ENCODE measurements around the gene FHDC1. TPM values are rescaled to one million over a fixed set of nuclear protein-coding genes. Genes with fewer than 3 reads are reported as not detected.

Gene FHDC1
- total RNA-seq, 1 donor from 2014 or later, result 1.5 TPM

GRCh38 chr4:153014460-153014859 is 78.3 kb downstream of the FHDC1 start:
- H3K4me3 ChIP-seq (ENCODE audit: insufficient read depth, low read depth, low read length), result no peak overlapping the region
- Mint-ChIP-seq H3K27ac (ENCODE audit: unreplicated experiment) (no peak overlapping the region), H3K27me3 (ENCODE audit: low read depth, unreplicated experiment) (peaks cover 10% of the 10 kb centered on the region), H3K36me3 (ENCODE audit: low read depth, unreplicated experiment) (no peaks in the 10 kb centered on the region), H3K9me3 (ENCODE audit: unreplicated experiment) (peaks cover 4% of the 10 kb centered on the region), H3K4me1 (ENCODE audit: low read depth, unreplicated experiment) (peaks cover 5% of the 10 kb centered on the region), H3K4me3 (ENCODE audit: unreplicated experiment) (no peak overlapping the region)
- no peaks in the 10 kb centered on the region for H3K36me3 ChIP-seq (ENCODE audit: insufficient read depth, low read length)
- H3K79me2 ChIP-seq (ENCODE audit: insufficient read depth, low read length), result no peaks in the 10 kb centered on the region
- H3K9ac ChIP-seq (ENCODE audit: low read length), result no peak overlapping the region
- no peaks in the 10 kb centered on the region for H4K20me1 ChIP-seq (ENCODE audit: insufficient read depth, low read length)
- no peaks in the 10 kb centered on the region for H3K4me1 ChIP-seq (ENCODE audit: insufficient read depth, low read length)
- H3K27ac ChIP-seq (ENCODE audit: low read depth, low read length), result no peak overlapping the region
- no peak overlapping the region for H3K4me2 ChIP-seq (ENCODE audit: low read length)
- no peak for FAIRE-seq
- H3K9me3 ChIP-seq (ENCODE audit: insufficient read depth, low read depth, low read length), result no peaks in the 10 kb centered on the region
- no peak overlapping the region for H2AFZ ChIP-seq (ENCODE audit: low read depth, low read length)
- DNase-seq (ENCODE audit: low read depth), result no peak
- H3K27me3 ChIP-seq (ENCODE audit: insufficient read depth, low read length), result peaks cover 5% of the 10 kb centered on the region
- no peak for TF ChIP-seq CTCF (IDR thresholded peaks at IDR 0.05; ENCODE audit: insufficient read depth, low read depth, low read length)
- TF ChIP-seq EZH2 (IDR thresholded peaks at IDR 0.05; ENCODE audit: insufficient read depth, low read length), result no peak

GRCh38 chr4:153016592-153016991 is 80.5 kb downstream of the FHDC1 start:
- Histone ChIP-seq H3K4me2 (ENCODE audit: low read length) (no peak overlapping the region), H3K27ac (ENCODE audit: low read depth, low read length) (no peak overlapping the region), H3K4me1 (ENCODE audit: insufficient read depth, low read length) (no peaks in the 10 kb centered on the region), H3K36me3 (ENCODE audit: insufficient read depth, low read length) (no peaks in the 10 kb centered on the region), H3K27me3 (ENCODE audit: insufficient read depth, low read length) (peaks cover 5% of the 10 kb centered on the region), H3K9ac (ENCODE audit: low read length) (no peak overlapping the region), H3K4me3 (ENCODE audit: insufficient read depth, low read depth, low read length) (no peak overlapping the region), H3K9me3 (ENCODE audit: insufficient read depth, low read depth, low read length) (no peaks in the 10 kb centered on the region), H4K20me1 (ENCODE audit: insufficient read depth, low read length) (no peaks in the 10 kb centered on the region), H2AFZ (ENCODE audit: low read depth, low read length) (no peak overlapping the region), H3K79me2 (ENCODE audit: insufficient read depth, low read length) (no peaks in the 10 kb centered on the region)
- Mint-ChIP-seq H3K4me1 (ENCODE audit: low read depth, unreplicated experiment) (peaks cover 5% of the 10 kb centered on the region), H3K4me3 (ENCODE audit: unreplicated experiment) (no peak overlapping the region), H3K36me3 (ENCODE audit: low read depth, unreplicated experiment) (no peaks in the 10 kb centered on the region), H3K27ac (ENCODE audit: unreplicated experiment) (no peak overlapping the region), H3K27me3 (ENCODE audit: low read depth, unreplicated experiment) (peaks cover 20% of the 10 kb centered on the region), H3K9me3 (ENCODE audit: unreplicated experiment) (peaks cover 4% of the 10 kb centered on the region)
- FAIRE-seq, result no peak
- DNase-seq (ENCODE audit: low read depth), result no peak
- TF ChIP-seq EZH2 (IDR thresholded peaks at IDR 0.05; ENCODE audit: insufficient read depth, low read length) (no peak), CTCF (IDR thresholded peaks at IDR 0.05; ENCODE audit: insufficient read depth, low read depth, low read length) (no peak)

- H3K36me3 ChIP-seq (ENCODE audit: insufficient read depth, low read length), result no peaks in the 10 kb centered on the region
- peaks cover 27% of the 10 kb centered on the region for H3K27me3 Mint-ChIP-seq (ENCODE audit: low read depth, unreplicated experiment)
- no peaks in the 10 kb centered on the region for H3K4me1 ChIP-seq (ENCODE audit: insufficient read depth, low read length)
- TF ChIP-seq CTCF (IDR thresholded peaks at IDR 0.05; ENCODE audit: insufficient read depth, low read depth, low read length) (no peak), EZH2 (IDR thresholded peaks at IDR 0.05; ENCODE audit: insufficient read depth, low read length) (no peak)
- H3K4me2 ChIP-seq (ENCODE audit: low read length), result no peak overlapping the region
- no peak overlapping the region for H3K4me3 Mint-ChIP-seq (ENCODE audit: unreplicated experiment)
- FAIRE-seq, result no peak
- H3K9me3 ChIP-seq (ENCODE audit: insufficient read depth, low read depth, low read length), result no peaks in the 10 kb centered on the region
- DNase-seq (ENCODE audit: low read depth), result no peak
- H3K9me3 Mint-ChIP-seq (ENCODE audit: unreplicated experiment), result peaks cover 6% of the 10 kb centered on the region
- H3K9ac ChIP-seq (ENCODE audit: low read length), result no peak overlapping the region
- peaks cover 5% of the 10 kb centered on the region for H3K27me3 ChIP-seq (ENCODE audit: insufficient read depth, low read length)
- no peaks in the 10 kb centered on the region for H3K79me2 ChIP-seq (ENCODE audit: insufficient read depth, low read length)
- no peak overlapping the region for H3K27ac Mint-ChIP-seq (ENCODE audit: unreplicated experiment)
- no peak overlapping the region for H2AFZ ChIP-seq (ENCODE audit: low read depth, low read length)
- H4K20me1 ChIP-seq (ENCODE audit: insufficient read depth, low read length), result no peaks in the 10 kb centered on the region
- H3K4me3 ChIP-seq (ENCODE audit: insufficient read depth, low read depth, low read length), result no peak overlapping the region
- H3K36me3 Mint-ChIP-seq (ENCODE audit: low read depth, unreplicated experiment), result no peaks in the 10 kb centered on the region
- no peak overlapping the region for H3K27ac ChIP-seq (ENCODE audit: low read depth, low read length)
- peaks cover 5% of the 10 kb centered on the region for H3K4me1 Mint-ChIP-seq (ENCODE audit: low read depth, unreplicated experiment)
These were observed 81.9 kb downstream of the FHDC1 start for GRCh38 chr4:153018031-153018430.

Data from astrocyte (in vitro differentiated cells and primary cell).